ENCODE results near the gene GAGE12J.
A peak's percentile ranks its signal among the peaks of the same experiment; 100 is the strongest.
"Not testable (repeated sequence)": the region's sequence is repeated elsewhere in the genome, so short reads cannot be mapped to it uniquely, and the experiment has no call there.

The GAGE12J gene

DNA sequence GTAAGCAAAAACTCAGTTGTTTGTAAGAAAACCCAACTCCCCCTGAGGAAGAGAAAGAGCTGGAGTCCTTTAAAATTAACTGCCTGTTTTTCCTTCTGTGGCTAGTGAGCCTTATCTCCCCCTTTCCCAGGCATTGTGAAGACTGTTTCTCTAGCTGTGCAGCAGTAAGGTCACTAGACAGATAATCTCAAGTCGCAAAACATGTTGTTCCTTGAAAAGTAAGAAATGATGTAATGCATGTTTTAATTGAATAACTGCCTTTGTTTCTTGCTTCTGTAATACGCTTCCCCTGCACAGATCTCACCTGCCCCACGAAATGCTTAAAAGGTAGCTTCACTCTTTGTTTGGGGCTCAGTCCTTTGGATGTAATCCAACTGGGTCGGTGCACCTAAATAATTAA, 5.8 kb upstream of the GAGE12J start:
- DNase-seq (ENCODE audit: low read depth in 1 of 2, low spot score in 1 of 2), result no peak
- H3K27ac ChIP-seq (replicated peaks), result no peak overlapping the region
- no peaks in the 10 kb centered on the region for H3K27me3 ChIP-seq (ENCODE audit: insufficient read depth, poor library complexity, severe bottlenecking)
- no peak overlapping the region for H3K4me3 ChIP-seq (replicated peaks; ENCODE audit: insufficient read depth, low read length)
- no peak for TF ChIP-seq SPI1 (IDR thresholded peaks at IDR 0.05; ENCODE audit: borderline replicate concordance, low read depth)
- no peak for TF ChIP-seq GABPA (IDR thresholded peaks at IDR 0.05; ENCODE audit: low read depth)
- TF ChIP-seq, protein P1, sequence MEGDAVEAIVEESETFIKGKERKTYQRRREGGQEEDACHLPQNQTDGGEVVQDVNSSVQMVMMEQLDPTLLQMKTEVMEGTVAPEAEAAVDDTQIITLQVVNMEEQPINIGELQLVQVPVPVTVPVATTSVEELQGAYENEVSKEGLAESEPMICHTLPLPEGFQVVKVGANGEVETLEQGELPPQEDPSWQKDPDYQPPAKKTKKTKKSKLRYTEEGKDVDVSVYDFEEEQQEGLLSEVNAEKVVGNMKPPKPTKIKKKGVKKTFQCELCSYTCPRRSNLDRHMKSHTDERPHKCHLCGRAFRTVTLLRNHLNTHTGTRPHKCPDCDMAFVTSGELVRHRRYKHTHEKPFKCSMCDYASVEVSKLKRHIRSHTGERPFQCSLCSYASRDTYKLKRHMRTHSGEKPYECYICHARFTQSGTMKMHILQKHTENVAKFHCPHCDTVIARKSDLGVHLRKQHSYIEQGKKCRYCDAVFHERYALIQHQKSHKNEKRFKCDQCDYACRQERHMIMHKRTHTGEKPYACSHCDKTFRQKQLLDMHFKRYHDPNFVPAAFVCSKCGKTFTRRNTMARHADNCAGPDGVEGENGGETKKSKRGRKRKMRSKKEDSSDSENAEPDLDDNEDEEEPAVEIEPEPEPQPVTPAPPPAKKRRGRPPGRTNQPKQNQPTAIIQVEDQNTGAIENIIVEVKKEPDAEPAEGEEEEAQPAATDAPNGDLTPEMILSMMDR (IDR thresholded peaks at IDR 0.05; ENCODE audit: insufficient read depth, low read length), result no peak
- TF ChIP-seq, protein P2, sequence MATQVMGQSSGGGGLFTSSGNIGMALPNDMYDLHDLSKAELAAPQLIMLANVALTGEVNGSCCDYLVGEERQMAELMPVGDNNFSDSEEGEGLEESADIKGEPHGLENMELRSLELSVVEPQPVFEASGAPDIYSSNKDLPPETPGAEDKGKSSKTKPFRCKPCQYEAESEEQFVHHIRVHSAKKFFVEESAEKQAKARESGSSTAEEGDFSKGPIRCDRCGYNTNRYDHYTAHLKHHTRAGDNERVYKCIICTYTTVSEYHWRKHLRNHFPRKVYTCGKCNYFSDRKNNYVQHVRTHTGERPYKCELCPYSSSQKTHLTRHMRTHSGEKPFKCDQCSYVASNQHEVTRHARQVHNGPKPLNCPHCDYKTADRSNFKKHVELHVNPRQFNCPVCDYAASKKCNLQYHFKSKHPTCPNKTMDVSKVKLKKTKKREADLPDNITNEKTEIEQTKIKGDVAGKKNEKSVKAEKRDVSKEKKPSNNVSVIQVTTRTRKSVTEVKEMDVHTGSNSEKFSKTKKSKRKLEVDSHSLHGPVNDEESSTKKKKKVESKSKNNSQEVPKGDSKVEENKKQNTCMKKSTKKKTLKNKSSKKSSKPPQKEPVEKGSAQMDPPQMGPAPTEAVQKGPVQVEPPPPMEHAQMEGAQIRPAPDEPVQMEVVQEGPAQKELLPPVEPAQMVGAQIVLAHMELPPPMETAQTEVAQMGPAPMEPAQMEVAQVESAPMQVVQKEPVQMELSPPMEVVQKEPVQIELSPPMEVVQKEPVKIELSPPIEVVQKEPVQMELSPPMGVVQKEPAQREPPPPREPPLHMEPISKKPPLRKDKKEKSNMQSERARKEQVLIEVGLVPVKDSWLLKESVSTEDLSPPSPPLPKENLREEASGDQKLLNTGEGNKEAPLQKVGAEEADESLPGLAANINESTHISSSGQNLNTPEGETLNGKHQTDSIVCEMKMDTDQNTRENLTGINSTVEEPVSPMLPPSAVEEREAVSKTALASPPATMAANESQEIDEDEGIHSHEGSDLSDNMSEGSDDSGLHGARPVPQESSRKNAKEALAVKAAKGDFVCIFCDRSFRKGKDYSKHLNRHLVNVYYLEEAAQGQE (IDR thresholded peaks at IDR 0.05; ENCODE audit: insufficient replicate concordance, low read depth), result no peak
- no peak for TF ChIP-seq POLR2AphosphoS5 (IDR thresholded peaks at IDR 0.05; ENCODE audit: low read depth)

DNA sequence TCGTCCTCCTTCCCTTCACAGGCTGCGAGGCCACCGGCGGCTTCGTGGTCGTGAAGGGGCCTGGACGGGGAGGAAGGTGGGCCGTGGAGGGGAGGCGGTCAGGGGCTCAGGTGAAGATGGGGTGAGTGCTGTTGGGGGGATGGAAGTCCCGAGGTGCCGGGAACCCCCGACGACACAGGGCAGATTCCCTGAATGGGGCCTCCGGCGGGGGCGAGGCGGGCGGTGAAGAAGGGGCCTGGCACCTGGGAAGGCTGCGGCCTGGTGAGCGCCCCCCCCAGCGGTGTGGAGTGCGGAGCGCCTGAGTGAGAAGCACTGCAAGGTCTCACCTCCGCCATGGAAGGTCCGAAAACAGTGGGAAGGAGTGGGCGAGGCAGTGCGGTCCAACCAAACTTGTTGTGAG, 429 bp downstream of the GAGE12J start:
- not testable (repeated sequence) for H3K27me3 ChIP-seq (ENCODE audit: insufficient read depth, poor library complexity, severe bottlenecking); H3K27ac ChIP-seq (replicated peaks); H3K4me3 ChIP-seq (replicated peaks; ENCODE audit: insufficient read depth, low read length); DNase-seq (ENCODE audit: low read depth in 1 of 2, low spot score in 1 of 2)

DNA sequence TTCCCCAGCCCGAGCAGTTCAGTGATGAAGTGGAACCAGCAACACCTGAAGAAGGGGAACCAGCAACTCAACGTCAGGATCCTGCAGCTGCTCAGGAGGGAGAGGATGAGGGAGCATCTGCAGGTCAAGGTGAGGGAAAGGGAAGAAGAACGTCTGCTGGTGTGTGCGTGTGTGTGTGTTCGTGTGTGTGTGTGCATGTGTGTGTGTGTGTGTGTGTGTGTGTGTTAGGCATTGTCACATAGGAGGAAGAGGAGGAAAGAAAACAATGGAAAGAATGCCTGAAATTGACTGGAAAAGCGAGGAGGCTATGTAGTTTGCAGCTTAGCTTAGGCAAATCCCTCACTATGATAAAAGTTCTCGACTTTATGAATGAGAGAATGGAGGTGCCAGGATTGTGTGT, 1.9 kb downstream of the GAGE12J start:
- DNase-seq (ENCODE audit: low read depth in 1 of 2, low spot score in 1 of 2); H3K27ac ChIP-seq (replicated peaks); H3K27me3 ChIP-seq (ENCODE audit: insufficient read depth, poor library complexity, severe bottlenecking); H3K4me3 ChIP-seq (replicated peaks; ENCODE audit: insufficient read depth, low read length): not testable (repeated sequence)

DNA sequence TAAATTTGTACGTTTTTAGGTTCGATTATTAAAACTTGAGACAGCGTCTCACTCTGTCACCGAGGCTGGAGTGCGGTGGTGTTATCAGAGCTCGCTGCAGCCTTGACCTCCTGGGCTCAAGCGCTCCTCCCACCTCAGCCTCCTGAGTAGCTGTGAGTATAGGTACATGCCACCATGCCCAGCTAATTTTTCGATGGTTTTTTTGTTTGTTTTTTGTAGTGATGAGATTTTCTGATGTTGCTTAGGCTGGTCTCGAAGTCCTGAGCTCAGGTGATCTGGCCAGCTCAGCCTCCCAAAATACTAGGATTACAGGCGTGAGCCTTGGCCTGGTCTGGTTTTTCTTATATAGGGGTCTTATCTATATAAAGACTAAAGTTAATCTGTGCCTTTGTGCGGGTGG, 8.6 kb downstream of the GAGE12J start:
- H3K4me3 ChIP-seq (replicated peaks; ENCODE audit: insufficient read depth, low read length); H3K27ac ChIP-seq (replicated peaks); H3K27me3 ChIP-seq (ENCODE audit: insufficient read depth, poor library complexity, severe bottlenecking): not testable (repeated sequence)
- DNase-seq (ENCODE audit: low read depth in 1 of 2, low spot score in 1 of 2), result peak in 1 of 2 experiments; percentile 0

DNA sequence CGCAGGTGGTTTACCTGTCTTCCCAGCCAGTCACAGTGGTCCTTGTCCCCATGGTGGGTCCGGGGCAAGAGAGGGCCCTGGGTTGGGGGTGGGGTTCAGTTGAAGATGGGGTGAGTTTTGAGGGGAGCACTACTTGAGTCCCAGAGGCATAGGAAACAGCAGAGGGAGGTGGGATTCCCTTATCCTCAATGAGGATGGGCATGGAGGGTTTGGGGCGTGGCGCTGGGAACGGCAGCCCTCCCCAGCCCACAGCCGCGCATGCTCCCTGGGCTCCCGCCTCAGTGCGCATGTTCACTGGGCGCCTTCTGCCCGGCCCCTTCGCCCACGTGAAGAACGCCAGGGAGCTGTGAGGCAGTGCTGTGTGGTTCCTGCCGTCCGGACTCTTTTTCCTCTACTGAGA, 9.4 kb downstream of the GAGE12J start, which contains the start of gene GAGE13:
Gene GAGE13 (plus strand): TSS at position 301 of the 400 bp plus-strand sequence. CDS start 1,156 bp downstream, outside the sequence.
- not testable (repeated sequence) for H3K4me3 ChIP-seq (replicated peaks; ENCODE audit: insufficient read depth, low read length); DNase-seq (ENCODE audit: low read depth in 1 of 2, low spot score in 1 of 2); H3K27me3 ChIP-seq (ENCODE audit: insufficient read depth, poor library complexity, severe bottlenecking); H3K27ac ChIP-seq (replicated peaks)

DNA sequence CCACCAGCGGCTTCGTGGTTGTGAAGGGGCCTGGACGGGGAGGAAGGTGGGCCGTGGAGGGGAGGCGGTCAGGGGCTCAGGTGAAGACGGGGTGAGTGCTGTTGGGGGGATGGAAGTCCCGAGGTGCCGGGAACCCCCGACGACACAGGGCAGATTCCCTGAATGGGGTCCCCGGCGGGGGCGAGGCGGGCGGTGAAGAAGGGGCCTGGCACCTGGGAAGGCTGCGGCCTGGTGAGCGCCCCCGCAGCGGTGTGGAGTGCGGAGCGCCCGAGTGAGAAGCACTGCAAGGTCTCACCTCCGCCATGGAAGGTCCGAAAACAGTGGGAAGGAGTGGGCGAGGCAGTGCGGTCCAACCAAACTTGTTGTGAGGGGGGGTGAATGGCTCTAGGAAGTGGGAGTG, 10.0 kb downstream of the GAGE12J start:
- not testable (repeated sequence) for H3K27ac ChIP-seq (replicated peaks); H3K27me3 ChIP-seq (ENCODE audit: insufficient read depth, poor library complexity, severe bottlenecking); H3K4me3 ChIP-seq (replicated peaks; ENCODE audit: insufficient read depth, low read length); DNase-seq (ENCODE audit: low read depth in 1 of 2, low spot score in 1 of 2)

DNA sequence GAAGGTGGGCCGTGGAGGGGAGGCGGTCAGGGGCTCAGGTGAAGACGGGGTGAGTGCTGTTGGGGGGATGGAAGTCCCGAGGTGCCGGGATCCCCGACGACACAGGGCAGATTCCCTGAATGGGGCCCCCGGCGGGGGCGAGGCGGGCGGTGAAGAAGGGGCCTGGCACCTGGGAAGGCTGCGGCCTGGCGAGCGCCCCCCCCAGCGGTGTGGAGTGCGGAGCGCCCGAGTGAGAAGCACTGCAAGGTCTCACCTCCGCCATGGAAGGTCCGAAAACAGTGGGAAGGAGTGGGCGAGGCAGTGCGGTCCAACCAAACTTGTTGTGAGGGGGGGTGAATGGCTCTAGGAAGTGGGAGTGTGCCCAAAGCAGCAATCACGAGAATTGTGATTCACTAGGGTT, 19.6 kb downstream of the GAGE12J start:
- peak in 1 of 2 experiments; percentile 2 for DNase-seq (ENCODE audit: low read depth in 1 of 2, low spot score in 1 of 2)
- H3K4me3 ChIP-seq (replicated peaks; ENCODE audit: insufficient read depth, low read length); H3K27me3 ChIP-seq (ENCODE audit: insufficient read depth, poor library complexity, severe bottlenecking); H3K27ac ChIP-seq (replicated peaks): not testable (repeated sequence)

DNA sequence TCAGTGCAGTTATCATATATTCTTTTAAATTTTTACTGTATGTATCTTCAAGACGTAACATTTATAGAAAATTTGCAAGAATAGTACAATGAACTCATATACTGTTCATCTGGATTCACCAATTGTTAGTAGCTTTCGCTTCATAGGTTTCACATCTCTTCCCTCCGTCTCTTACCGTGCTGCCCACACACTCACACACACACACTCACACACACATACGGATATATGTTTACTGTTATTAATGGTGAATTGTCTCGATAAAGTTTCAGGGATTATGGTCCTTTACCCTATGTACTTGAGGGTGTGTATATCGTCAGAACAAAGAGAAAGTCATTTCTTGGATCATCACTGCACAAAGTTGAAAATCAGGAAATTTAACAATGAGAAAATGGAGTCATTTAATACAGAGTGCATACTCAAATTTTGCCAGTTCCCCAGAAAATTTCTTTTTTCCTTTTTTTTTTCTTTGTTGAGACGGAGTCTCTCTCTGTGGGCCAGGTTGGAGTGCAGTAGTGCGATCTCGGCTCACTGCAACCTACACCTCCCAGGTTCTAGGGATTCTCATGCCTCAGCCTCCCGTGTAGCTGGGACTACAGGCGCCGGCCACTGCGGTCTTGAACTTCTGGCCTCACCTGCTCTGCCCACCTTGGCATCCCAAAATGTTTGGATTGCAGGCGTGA, 22.8 kb downstream of the GAGE12J start:
- not testable (repeated sequence) for H3K27ac ChIP-seq (replicated peaks); H3K27me3 ChIP-seq (ENCODE audit: insufficient read depth, poor library complexity, severe bottlenecking); H3K4me3 ChIP-seq (replicated peaks; ENCODE audit: insufficient read depth, low read length)
- DNase-seq (ENCODE audit: low read depth in 1 of 2, low spot score in 1 of 2), result peak in 1 of 2 experiments; percentile 15

DNA sequence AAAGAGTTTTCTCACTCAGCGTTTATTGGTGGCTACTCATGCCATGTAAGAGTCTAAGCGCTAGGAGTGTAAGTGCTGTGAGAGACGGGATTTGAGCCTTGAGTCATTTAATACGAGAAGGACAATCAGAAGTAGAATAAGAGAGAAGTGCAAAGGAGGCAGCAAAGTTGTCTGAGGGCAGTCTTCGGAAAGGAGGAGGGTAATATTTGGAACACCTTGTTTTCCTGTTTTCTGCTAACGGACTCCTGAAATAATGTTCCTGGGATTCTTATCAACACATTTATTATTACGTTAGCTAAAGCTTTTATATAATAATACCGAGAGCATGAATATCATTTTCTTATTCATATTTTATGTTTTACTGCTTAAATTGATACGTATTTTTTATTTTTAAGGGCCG, 23.6 kb downstream of the GAGE12J start:
- not testable (repeated sequence) for H3K27ac ChIP-seq (replicated peaks); H3K27me3 ChIP-seq (ENCODE audit: insufficient read depth, poor library complexity, severe bottlenecking); H3K4me3 ChIP-seq (replicated peaks; ENCODE audit: insufficient read depth, low read length)
- DNase-seq (ENCODE audit: low read depth in 1 of 2, low spot score in 1 of 2), result peak in 1 of 2 experiments; percentile 22

DNA sequence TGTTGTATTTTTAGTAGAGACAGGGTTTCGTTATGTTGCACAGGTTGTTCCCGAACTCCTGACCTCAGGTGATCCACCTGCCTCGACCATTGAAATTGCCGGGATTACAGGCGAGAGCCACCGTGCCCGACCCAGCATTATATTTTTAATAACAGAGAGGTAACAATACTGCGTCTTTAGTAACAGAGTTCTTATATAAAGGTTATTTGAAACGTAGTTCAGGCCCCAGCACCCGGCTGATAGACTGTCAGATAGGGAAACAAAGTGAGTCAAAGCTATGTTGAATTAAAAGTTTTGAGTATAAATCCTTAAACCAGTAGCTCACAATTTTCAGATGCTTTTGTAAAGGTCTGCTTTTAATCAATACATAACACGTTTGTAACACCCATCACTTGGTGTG, 24.3 kb downstream of the GAGE12J start:
- not testable (repeated sequence) for H3K27me3 ChIP-seq (ENCODE audit: insufficient read depth, poor library complexity, severe bottlenecking); H3K4me3 ChIP-seq (replicated peaks; ENCODE audit: insufficient read depth, low read length); H3K27ac ChIP-seq (replicated peaks)
- peak in 1 of 2 experiments; percentile 26 for DNase-seq (ENCODE audit: low read depth in 1 of 2, low spot score in 1 of 2)
